Activated CD4-positive, alpha-beta memory T cell treated with anti-CD3 and anti-CD28 coated beads, Interleukin-2, amount 10 ng/mL, durations not matched to agents 7 days and 5 days (primary cell): Measurements from ENCODE around the gene TNFRSF19. TPM values are rescaled to one million over a fixed set of nuclear protein-coding genes. Genes with fewer than 3 reads are reported as not detected.

Source experiments
- CTCF ChIA-PET: fragments of 350-600 bp; sonication (Branson Sonifier 250); formaldehyde crosslinking; loops from one replicate; lab custom pipeline; 2021; ENCODE audit warnings: antibody characterized with exemption, inconsistent platforms; lab: Charles Lee
- POLR2A ChIA-PET: fragments of 350-600 bp; sonication (Branson Sonifier 250); formaldehyde crosslinking; loops from one replicate; lab custom pipeline; 2021; ENCODE audit warnings: antibody characterized with exemption; lab: Charles Lee
- DNase-seq: peaks from one replicate; pipeline ENCODE4 v3.0.0-alpha.2; 2020
- H3K27ac Mint-ChIP-seq: one replicate; pipeline ENCODE4 v1.8.0; 2021; ENCODE audit warnings: mild to moderate bottlenecking, mixed read lengths
- H3K27me3 Mint-ChIP-seq: one replicate; pipeline ENCODE4 v1.8.0; 2021; ENCODE audit warnings: mixed read lengths
- H3K36me3 Mint-ChIP-seq: one replicate; pipeline ENCODE4 v1.8.0; 2021; ENCODE audit warnings: low read depth, mixed read lengths
- H3K4me1 Mint-ChIP-seq: one replicate; pipeline ENCODE4 v1.8.0; 2021; ENCODE audit warnings: mixed read lengths
- H3K4me3 Mint-ChIP-seq: one replicate; pipeline ENCODE4 v1.8.0; 2021; ENCODE audit warnings: mild to moderate bottlenecking, mixed read lengths
- H3K9me3 Mint-ChIP-seq: one replicate; pipeline ENCODE4 v1.8.0; 2021; ENCODE audit warnings: mixed read lengths
- total RNA-seq, 2 experiments: library from RNA; stranded (reverse); gene quantifications; one replicate each; pipeline ENCODE4 v1.2.3, GENCODE V29; 2021

Gene TNFRSF19
- total RNA-seq, 2 experiments from 2014 or later, result 0.33 to 0.45 TPM

GRCh38 chr13:23644126-23644419 is 73.9 kb downstream of the TNFRSF19 start:
- Mint-ChIP-seq H3K27me3 (peaks cover 22% of the 10 kb centered on the region), H3K9me3 (no peaks in the 10 kb centered on the region), H3K4me3 (no peak overlapping the region), H3K4me1 (no peaks in the 10 kb centered on the region), H3K27ac (no peak overlapping the region), H3K36me3 (no peaks in the 10 kb centered on the region)
- POLR2A ChIA-PET, result no interaction called here
- no peak for DNase-seq
- CTCF ChIA-PET, result interaction anchor here (0.5 kb wide), 1 partner anchor 175 kb away, joined by 3 read pairs; no protein-coding TSS in a partner anchor

- POLR2A ChIA-PET, result no interaction called here
- Mint-ChIP-seq H3K27ac (no peak overlapping the region), H3K4me1 (no peaks in the 10 kb centered on the region), H3K4me3 (no peak overlapping the region), H3K9me3 (no peaks in the 10 kb centered on the region), H3K27me3 (peaks cover 26% of the 10 kb centered on the region), H3K36me3 (no peaks in the 10 kb centered on the region)
- CTCF ChIA-PET, result interaction anchor here (0.5 kb wide), 1 partner anchor 176 kb away, joined by 3 read pairs; no protein-coding TSS in a partner anchor
- no peak for DNase-seq
Observed at GRCh38 chr13:23644527-23645138, 74.4 kb downstream of the TNFRSF19 start.

GRCh38 chr13:23645851-23646250 is 75.6 kb downstream of the TNFRSF19 start:
- POLR2A ChIA-PET, result no interaction called here
- Mint-ChIP-seq H3K9me3 (no peaks in the 10 kb centered on the region), H3K4me3 (no peak overlapping the region), H3K27ac (no peak overlapping the region), H3K36me3 (no peaks in the 10 kb centered on the region), H3K27me3 (peaks cover 34% of the 10 kb centered on the region), H3K4me1 (no peaks in the 10 kb centered on the region)
- CTCF ChIA-PET, result no interaction called here
- DNase-seq, result no peak

- CTCF ChIA-PET, result interaction anchor here (0.6 to 0.7 kb wide), 2 partner anchors 181 to 197 kb away, joined by 3 read pairs; no protein-coding TSS in a partner anchor
- peaks cover 41% of the 10 kb centered on the region for H3K27me3 Mint-ChIP-seq
- H3K4me1 Mint-ChIP-seq, result peaks cover 11% of the 10 kb centered on the region
- no peaks in the 10 kb centered on the region for H3K9me3 Mint-ChIP-seq
- H3K36me3 Mint-ChIP-seq, result no peaks in the 10 kb centered on the region
- H3K4me3 Mint-ChIP-seq, result no peak overlapping the region
- POLR2A ChIA-PET, result no interaction called here
- no peak overlapping the region for H3K27ac Mint-ChIP-seq
- no peak for DNase-seq
Observed at GRCh38 chr13:23651439-23651838, 81.2 kb downstream of the TNFRSF19 start.

- H3K27me3 Mint-ChIP-seq, result peaks cover 41% of the 10 kb centered on the region
- H3K4me3 Mint-ChIP-seq, result no peak overlapping the region
- POLR2A ChIA-PET, result no interaction called here
Observed at GRCh38 chr13:23651887-23652286, 81.7 kb downstream of the TNFRSF19 start.

GRCh38 chr13:23652909-23653726 is 82.9 kb downstream of the TNFRSF19 start:
- Mint-ChIP-seq H3K27me3 (peaks cover 43% of the 10 kb centered on the region), H3K27ac (no peak overlapping the region), H3K4me3 (no peak overlapping the region), H3K36me3 (no peaks in the 10 kb centered on the region), H3K4me1 (peaks cover 11% of the 10 kb centered on the region), H3K9me3 (no peaks in the 10 kb centered on the region)
- CTCF ChIA-PET, result no interaction called here
- POLR2A ChIA-PET, result no interaction called here
- DNase-seq, result no peak

More at GRCh38 chr13:23651887-23652286, 81.7 kb downstream of the TNFRSF19 start:
- Mint-ChIP-seq H3K9me3 (no peaks in the 10 kb centered on the region), H3K27ac (no peak overlapping the region), H3K4me1 (peaks cover 11% of the 10 kb centered on the region), H3K36me3 (no peaks in the 10 kb centered on the region)
- no peak for DNase-seq
- CTCF ChIA-PET, result interaction anchor here (0.6 to 0.7 kb wide), 2 partner anchors 176 to 181 kb away, joined by 3 read pairs; no protein-coding TSS in a partner anchor

- H3K4me1 Mint-ChIP-seq, result peaks cover 11% of the 10 kb centered on the region
- DNase-seq, result no peak
- H3K9me3 Mint-ChIP-seq, result no peaks in the 10 kb centered on the region
- no peak overlapping the region for H3K4me3 Mint-ChIP-seq
- no peaks in the 10 kb centered on the region for H3K36me3 Mint-ChIP-seq
- CTCF ChIA-PET, result no interaction called here
- peaks cover 34% of the 10 kb centered on the region for H3K27me3 Mint-ChIP-seq
- POLR2A ChIA-PET, result no interaction called here
- no peak overlapping the region for H3K27ac Mint-ChIP-seq
Observed at GRCh38 chr13:23654111-23655110, 84.2 kb downstream of the TNFRSF19 start.

GRCh38 chr13:23655321-23655720 is 85.1 kb downstream of the TNFRSF19 start:
- ChIA-PET POLR2A (no interaction called here), CTCF (interaction anchor here (0.7 kb wide), 1 partner anchor 232 kb away, joined by 3 read pairs; no protein-coding TSS in a partner anchor)
- Mint-ChIP-seq H3K27ac (no peak overlapping the region), H3K36me3 (no peaks in the 10 kb centered on the region), H3K27me3 (peaks cover 25% of the 10 kb centered on the region), H3K9me3 (no peaks in the 10 kb centered on the region), H3K4me1 (peaks cover 11% of the 10 kb centered on the region), H3K4me3 (no peak overlapping the region)
- DNase-seq, result no peak

GRCh38 chr13:23656637-23657371 is 86.6 kb downstream of the TNFRSF19 start:
- Mint-ChIP-seq H3K9me3 (no peaks in the 10 kb centered on the region), H3K4me3 (no peak overlapping the region), H3K27me3 (peaks cover 26% of the 10 kb centered on the region), H3K4me1 (peaks cover 11% of the 10 kb centered on the region), H3K36me3 (no peaks in the 10 kb centered on the region), H3K27ac (no peak overlapping the region)
- ChIA-PET POLR2A (no interaction called here), CTCF (no interaction called here)
- no peak for DNase-seq

GRCh38 chr13:23658929-23659541 is 88.8 kb downstream of the TNFRSF19 start:
- no peak overlapping the region for H3K27ac Mint-ChIP-seq
- no peaks in the 10 kb centered on the region for H3K4me1 Mint-ChIP-seq
- no peak overlapping the region for H3K4me3 Mint-ChIP-seq
- H3K9me3 Mint-ChIP-seq, result no peaks in the 10 kb centered on the region
- peaks cover 29% of the 10 kb centered on the region for H3K27me3 Mint-ChIP-seq
- DNase-seq, result no peak
- H3K36me3 Mint-ChIP-seq, result no peaks in the 10 kb centered on the region
- POLR2A ChIA-PET, result no interaction called here
- CTCF ChIA-PET, result no interaction called here

- Mint-ChIP-seq H3K36me3 (no peaks in the 10 kb centered on the region), H3K27me3 (peaks cover 29% of the 10 kb centered on the region), H3K9me3 (no peaks in the 10 kb centered on the region), H3K4me3 (no peak overlapping the region), H3K27ac (no peak overlapping the region), H3K4me1 (no peaks in the 10 kb centered on the region)
- no peak for DNase-seq
- CTCF ChIA-PET, result no interaction called here
- POLR2A ChIA-PET, result no interaction called here
Observed at GRCh38 chr13:23660249-23660648, 90.0 kb downstream of the TNFRSF19 start.

GRCh38 chr13:23666582-23666981 is 96.4 kb downstream of the TNFRSF19 start:
- no peaks in the 10 kb centered on the region for H3K9me3 Mint-ChIP-seq
- CTCF ChIA-PET, result interaction anchor here (0.9 to 1.4 kb wide), 3 partner anchors 13 to 42 kb away, joined by 3 to 4 read pairs (median 3); no protein-coding TSS in a partner anchor
- H3K27me3 Mint-ChIP-seq, result peaks cover 23% of the 10 kb centered on the region
- H3K36me3 Mint-ChIP-seq, result no peaks in the 10 kb centered on the region
- no peak overlapping the region for H3K4me3 Mint-ChIP-seq
- no peaks in the 10 kb centered on the region for H3K4me1 Mint-ChIP-seq
- DNase-seq, result no peak
- H3K27ac Mint-ChIP-seq, result no peak overlapping the region
- POLR2A ChIA-PET, result no interaction called here
